NCI-H2107 treated with DMSO at 0.1 percent for 48 hours (cell line): ENCODE results near the gene RACGAP1.

Experiments used
- DNase-seq: peaks from one replicate; lab custom pipeline; 2025; ENCODE audit not compliant: unreplicated experiment; lab: John Stamatoyannopoulos, UW

Gene RACGAP1

DNA sequence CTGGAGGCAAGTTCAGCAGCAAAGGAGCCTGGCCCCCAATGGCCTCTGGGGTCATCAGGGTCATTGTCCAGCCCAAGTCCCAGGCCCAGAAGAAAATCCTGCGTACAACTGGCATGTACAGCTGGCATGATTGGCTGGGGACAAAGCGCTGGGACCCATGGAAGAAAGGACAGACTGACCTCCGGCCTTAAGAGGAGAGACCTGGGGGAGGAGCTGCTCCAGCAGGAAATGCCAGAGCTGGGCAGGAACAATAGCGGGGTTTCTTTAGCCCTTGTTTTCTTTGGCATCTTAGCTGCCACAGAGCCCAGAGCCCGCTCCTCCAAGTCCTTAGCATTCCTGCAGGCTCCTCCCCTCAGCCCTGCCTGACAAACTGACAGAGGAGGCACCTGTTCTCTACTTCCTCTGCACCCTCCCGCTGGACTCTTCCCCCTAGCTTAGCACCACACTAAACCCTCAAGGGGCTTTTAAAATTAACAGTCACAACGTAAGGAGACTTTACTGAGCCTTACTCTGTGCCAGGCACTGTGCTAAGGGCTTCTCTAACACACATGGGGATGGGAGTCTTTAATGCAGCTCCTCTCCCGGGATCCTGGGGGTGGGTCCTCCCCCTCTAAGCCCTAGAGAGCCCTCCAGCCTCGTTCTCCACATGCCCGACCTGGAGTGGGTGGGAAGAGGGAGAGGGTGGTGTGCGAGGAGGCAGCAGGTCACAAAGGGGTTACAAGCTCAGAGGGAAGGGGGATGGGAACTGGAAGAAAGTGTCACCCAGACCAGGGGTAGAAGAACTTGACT lies 65.4 kb downstream of the RACGAP1 start:
- no peak for DNase-seq

DNA sequence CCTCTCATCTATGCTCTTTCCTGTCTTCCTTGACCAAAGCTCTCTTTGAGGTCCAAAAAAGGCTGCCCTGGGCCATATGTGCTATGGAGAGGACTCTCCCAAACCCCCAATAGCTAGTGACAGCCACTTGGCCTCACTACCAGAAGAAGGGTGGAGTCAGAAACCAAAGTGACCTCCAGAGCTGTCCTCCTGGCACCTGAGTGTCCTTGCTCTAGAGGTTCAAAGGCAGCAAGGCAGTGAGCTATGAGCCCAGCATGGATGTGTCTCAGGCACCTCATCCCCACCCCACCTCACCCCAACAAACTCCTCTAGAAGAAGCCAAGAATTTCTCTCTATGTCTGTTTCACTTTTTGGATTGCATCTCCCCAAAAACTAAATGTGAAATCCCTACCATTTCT lies 67.7 kb downstream of the RACGAP1 start:
- no peak for DNase-seq

DNA sequence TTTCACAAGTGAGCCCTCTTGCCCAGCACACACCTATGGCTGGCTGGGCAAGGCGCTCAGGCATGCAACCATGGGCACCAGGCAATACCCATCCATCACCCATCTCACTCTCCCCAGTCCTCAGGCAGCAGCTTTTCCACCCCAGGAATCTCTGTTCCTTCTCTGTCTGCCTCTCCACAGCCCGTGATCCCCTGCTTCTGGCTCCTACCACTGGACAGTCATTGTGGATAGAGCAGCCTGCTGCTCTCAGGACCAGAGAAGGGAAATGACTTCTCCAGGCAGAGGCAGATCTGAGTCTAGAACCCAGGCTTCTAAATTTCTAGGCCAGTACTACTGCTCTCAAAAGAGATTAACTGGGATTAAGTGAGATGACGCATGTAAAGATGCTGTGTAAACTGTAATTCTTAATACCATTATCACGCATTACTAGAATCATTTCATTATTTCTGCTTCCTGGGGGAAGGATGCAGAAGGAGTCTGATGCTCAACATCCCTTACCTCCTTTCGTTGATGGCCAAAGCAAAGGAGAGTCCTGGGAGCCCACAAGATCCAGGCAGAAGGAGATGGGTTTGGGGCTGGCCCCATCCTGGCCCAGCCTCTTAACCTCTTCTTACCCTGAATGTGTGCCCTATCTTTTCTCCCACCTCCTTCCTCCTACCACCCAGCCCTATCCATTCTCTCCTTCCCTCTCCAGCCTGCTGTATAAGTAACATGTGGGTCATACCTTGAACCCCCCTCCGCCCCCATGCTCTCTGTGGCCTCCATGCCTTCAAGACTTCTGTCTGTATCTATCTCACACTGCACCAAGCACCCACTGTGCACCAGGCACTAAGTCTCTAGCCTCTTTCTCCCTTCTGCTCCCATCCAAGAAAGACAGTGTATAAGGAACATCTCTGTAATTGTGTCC lies 68.4 kb downstream of the RACGAP1 start:
- DNase-seq: no peak

DNA sequence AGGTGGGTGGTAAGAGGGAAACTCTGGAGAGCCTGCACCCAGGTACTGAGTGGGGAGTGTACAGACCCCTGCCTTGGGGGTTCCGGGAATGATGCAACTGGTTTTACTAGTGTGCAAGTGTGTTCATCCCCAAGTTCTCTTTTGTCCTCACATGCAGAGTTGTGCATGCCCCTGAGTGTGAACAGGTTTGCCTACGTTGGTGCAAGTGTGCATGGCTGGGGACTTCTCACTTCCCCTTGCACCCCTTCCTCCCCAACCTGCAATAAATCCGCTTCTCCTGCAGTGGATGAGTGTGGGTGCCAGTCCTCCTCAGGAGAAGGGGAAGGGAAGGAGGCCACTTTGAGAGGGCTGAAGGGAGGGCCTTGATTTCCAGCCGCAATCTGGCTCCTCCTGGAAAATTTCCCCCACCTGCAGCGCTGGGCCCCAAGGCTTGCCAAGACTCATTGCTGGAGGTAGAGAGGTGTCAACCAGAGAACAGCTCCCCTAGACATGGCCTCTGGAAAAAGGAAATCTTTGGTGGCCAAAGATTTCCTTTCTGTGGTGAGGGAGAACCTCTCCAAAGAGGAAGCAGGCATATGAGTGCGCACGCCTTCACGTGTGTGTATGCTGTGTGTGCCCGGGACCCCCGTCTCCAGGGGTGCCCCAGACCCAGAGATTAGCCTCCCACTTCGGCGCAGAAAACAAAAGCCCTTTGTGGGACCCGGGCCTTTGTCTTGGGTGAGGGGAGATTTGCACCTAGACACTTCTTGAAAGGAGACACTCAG lies 69.2 kb downstream of the RACGAP1 start:
- no peak for DNase-seq

DNA sequence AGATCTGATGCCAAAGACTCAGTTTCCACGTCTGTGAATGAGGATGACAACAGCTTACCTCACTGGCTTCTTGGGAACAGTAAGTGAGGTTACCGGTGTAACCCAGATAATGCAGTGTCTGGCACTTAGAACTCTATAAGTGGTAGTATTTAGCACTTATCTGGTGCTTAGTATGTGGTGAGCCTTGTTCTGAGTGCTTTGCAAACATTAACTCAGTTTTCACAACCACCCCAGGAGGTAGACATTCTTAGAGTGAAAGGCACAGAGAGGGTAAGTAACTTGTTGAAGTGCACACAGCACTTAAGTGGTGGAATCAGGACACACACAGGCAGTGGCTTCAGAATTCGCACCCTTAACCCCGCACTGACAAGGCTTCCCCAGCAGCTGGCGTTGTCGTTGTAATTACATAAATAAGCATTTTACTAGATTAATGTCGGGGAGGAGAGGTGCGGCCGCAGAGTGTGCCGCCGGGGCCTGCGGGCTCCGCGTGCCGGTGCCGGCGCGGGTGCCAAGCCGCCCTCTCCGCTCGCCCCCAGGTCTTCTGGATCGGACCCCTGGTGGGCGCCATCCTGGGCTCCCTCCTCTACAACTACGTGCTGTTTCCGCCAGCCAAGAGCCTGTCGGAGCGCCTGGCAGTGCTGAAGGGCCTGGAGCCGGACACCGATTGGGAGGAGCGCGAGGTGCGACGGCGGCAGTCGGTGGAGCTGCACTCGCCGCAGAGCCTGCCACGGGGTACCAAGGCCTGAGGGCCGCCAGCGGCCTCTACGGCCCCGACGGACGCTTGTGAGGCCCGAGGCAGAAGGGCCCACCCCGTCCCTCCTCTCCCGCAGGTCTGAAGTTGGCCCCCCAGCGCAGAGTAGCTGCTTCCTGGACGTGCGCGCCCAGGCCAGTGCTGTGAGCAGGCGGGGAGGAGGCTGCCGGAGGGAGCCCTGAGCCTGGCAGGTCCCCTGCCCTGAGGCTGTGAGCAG lies 70.1 kb downstream of the RACGAP1 start:
- DNase-seq: no peak

DNA sequence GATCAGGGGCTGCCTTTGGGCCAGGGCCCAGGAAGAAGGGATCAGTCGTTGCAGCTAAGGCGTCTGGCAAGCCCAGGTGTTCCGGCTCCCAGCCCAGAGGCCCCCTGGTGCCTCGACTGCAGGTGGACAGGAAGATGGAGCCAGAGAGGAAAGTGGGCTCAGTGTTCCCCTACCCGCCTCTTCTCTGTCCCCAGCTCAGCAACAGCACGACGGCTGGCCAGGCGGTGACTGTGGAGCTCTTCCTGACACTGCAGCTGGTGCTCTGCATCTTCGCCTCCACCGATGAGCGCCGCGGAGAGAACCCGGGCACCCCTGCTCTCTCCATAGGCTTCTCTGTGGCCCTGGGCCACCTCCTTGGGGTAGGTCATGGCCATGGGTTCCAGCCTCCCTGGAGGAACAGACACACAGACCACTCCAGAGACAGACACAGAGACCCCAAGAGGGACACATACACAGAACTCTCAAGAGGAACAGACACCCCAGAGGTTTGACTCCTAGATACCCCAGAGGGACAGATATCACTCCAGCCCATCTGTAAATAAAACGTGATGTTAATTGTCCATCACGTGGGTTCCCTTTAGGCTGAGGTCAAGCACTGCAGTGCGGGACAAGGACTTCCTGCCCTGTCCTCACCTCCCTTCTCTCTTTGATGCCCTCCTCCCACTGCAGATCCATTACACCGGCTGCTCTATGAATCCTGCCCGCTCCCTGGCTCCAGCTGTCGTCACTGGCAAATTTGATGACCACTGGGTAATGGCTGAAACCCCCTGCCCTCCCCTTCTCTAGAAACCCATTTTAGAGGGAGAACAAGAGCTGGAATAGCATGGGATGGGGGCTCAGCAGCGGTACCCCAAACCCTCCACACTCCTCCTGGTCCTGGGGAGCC lies 71.1 kb downstream of the RACGAP1 start:
- DNase-seq: no peak

DNA sequence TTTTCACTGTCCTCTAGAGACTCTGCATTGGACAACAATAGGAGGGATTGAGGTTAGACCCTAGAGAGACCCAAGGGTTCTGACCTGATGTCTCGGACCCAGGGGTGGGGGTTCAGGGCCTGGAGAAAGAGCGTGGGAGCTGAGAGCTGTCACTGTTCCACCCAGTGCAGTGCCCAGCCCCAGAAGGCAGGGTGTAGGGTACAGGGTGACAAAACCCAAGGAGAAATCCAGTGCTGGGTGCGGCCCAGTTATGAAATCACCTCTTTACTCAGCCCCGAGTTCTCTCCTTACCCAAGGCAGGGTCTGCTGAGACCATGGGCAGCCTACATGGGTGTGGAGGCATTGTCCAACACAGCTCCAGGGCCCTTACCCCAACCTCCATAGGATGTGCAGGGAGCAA lies 72.1 kb downstream of the RACGAP1 start:
- DNase-seq: no peak

DNA sequence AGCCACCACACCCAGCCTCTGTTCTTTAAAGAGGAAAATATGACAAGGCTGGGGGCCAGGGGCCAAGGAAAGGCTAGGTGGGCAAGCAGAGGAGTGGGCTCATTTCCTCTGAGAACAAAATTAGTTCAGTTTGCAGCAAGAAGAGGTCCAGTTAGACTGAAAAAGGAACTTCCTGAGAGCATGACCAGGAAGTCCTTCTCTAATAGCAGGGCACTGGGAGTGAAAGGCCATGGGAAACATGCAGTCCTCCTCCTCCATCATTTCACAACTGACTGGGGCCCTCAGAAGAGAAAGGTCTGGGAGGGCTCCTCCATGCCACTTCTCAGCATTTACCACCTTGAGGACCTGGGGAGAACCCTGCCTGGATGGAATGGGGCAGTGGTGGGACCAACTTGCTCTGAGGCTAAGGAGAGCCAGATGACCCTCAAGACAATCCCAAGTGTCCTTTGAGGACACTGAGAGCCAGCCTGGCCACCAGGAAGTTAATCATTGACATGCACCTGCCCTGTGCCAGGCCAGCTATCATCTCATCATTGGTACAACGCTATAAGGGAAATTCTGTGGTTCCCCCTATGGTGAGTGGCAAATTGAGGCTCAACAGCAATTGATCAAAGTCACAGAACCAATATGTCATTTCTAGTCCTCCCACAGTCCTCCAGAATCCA lies 72.8 kb downstream of the RACGAP1 start:
- DNase-seq: no peak

DNA sequence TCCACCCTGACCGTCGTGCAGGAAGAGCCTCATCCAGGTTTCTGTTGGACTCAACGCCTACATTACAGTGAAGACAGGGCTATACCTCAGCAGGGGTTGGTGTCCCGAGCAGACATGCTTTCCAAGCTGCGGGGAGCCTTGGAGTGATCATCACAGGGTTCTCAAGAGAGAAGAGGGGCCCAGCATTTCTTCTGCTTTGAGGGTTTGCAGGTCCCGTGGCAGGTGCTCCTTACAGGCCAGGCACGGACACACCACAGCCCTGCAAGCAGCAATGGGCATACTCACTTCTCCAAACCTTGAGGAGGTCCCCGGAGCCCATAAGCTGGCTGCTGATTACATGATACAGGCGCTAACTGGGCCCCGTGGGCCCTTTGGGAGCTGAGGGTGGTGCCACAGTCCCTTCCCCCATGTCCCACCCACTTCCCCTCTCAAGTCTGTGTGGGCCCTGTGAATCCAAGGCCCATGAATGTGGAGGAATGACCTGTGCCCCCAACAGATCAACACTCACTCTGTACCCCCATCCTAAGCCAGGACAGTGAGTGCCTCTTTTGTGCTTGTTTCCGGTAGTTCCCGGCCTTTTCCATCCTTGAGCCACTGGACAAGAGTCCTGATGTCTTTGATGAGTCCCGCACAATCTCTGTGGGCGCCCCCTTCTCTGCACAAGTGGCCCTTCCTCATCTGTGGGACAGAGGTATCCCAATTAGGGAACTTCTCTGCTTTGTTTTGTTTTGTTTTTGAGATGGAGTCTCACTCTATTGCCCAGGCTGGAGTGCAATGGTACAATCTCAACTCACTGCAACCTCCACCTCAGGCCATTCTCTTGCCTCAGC lies 73.7 kb downstream of the RACGAP1 start:
- no peak for DNase-seq

DNA sequence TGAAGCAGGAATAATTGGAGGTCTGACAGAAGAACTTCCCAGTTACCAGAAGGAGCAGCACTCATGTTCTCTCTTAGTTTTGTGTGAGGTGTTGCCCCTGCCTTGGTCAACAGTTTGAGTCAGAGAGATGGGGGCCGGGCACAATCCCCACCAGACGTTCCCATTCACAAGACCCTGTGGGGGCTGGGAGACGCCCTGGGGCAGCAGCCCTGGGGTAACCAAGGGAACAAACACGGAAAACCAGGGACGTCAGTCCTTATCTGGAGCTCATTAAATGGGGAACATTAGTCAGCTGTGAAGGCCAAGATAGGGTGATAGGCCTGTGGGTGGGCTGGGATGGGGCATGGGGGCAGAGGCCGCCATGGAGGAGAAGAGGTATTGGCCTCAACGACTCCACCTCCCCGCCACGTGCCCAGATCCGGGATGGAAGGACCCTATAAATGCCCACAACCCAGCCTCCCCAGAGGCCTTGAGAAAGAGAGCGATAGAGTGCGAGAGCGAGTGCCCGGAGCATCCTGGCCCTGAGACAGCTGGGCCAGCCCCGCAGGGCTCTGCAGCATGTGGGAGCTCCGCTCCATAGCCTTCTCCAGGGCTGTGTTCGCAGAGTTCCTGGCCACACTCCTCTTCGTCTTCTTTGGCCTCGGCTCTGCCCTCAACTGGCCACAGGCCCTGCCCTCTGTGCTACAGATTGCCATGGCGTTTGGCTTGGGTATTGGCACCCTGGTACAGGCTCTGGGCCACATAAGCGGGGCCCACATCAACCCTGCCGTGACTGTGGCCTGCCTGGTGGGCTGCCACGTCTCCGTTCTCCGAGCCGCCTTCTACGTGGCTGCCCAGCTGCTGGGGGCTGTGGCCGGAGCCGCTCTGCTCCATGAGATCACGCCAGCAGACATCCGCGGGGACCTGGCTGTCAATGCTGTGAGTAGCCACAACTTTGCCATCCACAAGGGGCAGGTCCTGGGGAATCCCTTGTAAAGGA lies 74.7 kb downstream of the RACGAP1 start, which contains the start of gene AQP2:
AQP2 (plus strand) TSS at position 465 of the 979 bp plus-strand sequence; CDS start at position 559, 94 bp downstream.
- no peak for DNase-seq

DNA sequence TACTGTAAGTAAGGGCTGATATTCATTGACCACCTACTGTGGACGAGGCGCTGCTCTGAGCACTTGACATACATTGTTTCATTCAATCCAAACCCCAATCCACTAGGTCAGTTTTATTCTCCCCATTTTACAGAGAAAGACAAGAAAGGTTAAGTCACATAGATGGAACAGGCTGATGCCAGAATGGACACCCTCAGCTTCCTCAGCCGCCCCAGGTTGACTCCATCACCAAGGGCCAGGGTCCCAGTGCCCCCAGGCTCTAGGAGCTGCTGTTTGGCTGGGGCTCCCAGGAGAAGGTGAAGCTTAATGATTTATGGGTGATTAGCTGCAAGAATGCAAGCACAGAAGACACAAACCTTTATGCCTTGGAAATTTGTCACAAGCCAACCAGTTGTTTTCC lies 75.4 kb downstream of the RACGAP1 start:
- no peak for DNase-seq

DNA sequence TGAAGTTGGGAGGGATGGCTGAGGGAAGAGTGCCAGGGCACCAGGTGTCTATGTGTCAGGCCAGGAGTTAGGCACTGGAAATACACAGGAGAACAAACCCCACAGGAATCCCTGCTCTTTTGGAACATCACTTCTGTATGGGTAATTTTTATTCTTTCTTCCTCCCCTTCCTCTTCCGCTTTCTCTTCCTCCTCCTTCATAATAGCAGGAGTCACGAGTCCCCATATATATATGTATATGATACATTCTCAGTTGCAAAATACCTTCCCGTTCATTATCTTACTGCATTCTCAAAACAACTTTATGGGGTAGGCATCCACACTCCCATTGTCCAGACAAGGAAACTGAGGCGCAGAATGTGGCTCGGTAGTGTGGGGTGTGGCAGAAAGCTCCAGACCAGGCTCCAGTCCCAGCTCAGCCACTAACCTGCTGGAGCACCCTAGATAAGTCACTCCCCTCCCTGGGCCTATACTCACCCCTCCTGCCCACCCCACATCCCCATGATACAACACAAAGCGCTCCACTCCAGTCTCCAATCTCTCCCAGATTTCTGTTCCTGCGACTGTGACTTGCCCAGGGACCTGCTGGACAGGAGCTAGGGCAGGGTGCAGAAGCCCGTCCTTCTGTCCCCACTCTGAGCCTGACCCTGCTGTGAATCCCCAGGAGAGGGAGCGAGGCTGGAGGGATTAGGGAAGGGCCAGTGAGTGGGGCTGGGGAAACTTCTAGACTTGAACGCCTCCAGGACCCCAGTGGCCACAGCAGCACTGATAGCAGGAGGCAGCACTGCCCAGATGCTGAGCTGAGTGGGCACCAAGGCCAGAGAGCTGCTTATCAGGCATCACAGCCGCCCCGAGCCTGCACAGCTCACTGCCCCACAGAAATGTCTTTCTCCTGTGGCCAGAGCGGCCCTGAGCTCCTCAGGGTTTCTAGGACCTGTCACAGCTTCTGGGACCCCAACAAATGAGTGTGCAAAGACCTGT lies 76.1 kb downstream of the RACGAP1 start:
- no peak for DNase-seq

DNA sequence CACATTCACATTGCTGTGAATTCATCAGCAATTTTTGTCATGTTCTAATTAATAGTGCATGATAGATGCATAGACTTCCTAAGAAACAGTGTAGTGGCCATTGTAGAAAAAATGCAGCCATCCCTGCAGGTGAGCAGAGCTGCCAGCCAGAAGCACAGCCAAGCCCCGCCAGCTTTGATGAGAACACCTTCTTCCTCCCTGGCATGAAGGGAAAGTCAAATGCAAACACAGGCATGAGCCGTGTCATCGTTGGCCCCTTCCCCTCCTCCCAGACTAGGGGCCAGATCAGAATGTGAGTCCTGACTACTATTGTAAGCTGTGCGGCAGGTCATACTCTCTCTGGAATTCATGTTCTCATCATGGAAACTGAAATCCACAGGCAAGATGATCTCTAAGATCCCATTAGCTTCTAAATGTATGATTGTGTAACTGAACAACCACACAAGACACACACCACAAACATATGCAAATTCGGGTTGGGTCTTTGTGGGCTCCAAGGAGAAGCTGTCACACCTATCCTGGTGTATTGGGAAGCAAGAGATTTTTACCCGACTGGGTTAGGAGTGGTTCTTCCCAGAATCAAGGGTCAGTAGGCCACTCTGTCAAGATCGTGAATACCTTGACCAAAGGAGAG lies 77.6 kb downstream of the RACGAP1 start:
- DNase-seq: no peak

DNA sequence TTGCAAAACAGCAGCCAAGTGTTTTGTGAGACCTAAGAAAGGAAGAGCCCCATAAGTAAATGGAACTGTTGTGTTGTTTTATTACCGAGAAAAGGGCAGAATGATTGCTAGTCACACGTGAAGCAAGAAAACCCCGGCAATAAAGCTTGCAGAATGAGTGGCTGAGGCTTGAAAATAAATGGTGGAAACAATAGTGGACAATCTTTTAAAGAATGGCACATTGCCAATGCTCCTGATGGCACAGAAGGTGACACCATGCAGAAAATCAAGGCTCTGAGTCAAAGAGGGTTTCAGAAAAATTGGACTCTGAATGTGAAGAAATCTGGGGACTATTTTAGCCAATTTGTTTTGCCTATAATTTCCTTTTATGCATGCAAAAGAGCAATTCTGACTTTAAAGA lies 78.8 kb downstream of the RACGAP1 start:
- DNase-seq: no peak

DNA sequence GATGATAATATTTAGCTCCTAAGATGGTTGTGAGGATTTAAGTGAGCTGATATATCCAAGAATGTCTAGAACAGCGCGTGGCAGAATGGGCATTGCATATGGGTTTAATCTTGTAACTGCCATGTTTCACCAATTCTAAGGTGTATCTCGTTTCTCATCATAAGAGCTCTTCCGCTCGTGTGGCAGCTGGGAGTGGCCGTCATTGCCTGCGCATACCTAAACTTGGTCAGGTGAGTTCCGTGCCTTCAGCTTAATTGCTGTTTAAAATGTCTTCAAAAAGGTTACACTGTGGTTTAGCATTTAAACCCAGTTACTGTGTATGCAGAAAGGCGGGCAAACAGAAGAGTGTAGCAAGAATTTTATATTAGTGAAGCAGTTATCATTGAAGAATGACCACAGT lies 79.2 kb downstream of the RACGAP1 start:
- no peak for DNase-seq
